IMR-90 (cell line): ENCODE data around the gene SLC4A4. TPM values are rescaled to one million over a fixed set of nuclear protein-coding genes. Genes with fewer than 3 reads are reported as not detected.

Experiments
- ATAC-seq: fragments of 200-7000 bp; cut with Tn5 transposase; 2 replicates; pipeline ENCODE4 v1.9.1; 2020; ENCODE audit warnings: low read depth, mild to moderate bottlenecking, moderate library complexity
- BruUV-seq: library from RNA; stranded (reverse); fragments of 400-500 nt; replicated peaks from 2 replicates; lab custom pipeline; 2021; lab: Mats Ljungman, UMichigan
- CTCF ChIA-PET: fragments of 300-600 bp; formaldehyde crosslinking; extraction: SDS; loops from one replicate; lab custom pipeline; 2021; ENCODE audit warnings: antibody characterized with exemption; lab: Yijun Ruan, JAX
- POLR2A ChIA-PET: fragments of 300-600 bp; sonication (Branson Sonifier 250); formaldehyde crosslinking; loops from one replicate; lab custom pipeline; 2022; ENCODE audit warnings: antibody characterized with exemption; ENCODE audit not compliant: unreplicated experiment; lab: Charles Lee
- DNase-seq: peaks from one replicate; pipeline ENCODE4 v3.0.0; 2013
- H2AFZ ChIP-seq: replicated peaks from 2 replicates; pipeline ENCODE3; 2013; ENCODE audit warnings: low read length, mild to moderate bottlenecking; ENCODE audit not compliant: poor library complexity
- H2AK5ac ChIP-seq: 2 replicates; pipeline ENCODE4 v1.6.1; 2013; ENCODE audit warnings: low read depth, low read length, inconsistent platforms
- H2AK9ac ChIP-seq: replicated peaks from 2 replicates; pipeline ENCODE3; 2013; ENCODE audit warnings: mild to moderate bottlenecking, low read depth, low read length, moderate library complexity; ENCODE audit not compliant: poor library complexity
- H2BK120ac ChIP-seq: 2 replicates; pipeline ENCODE4 v1.6.1; 2013; ENCODE audit warnings: low read depth, low read length, inconsistent platforms
- H2BK15ac ChIP-seq: 3 replicates; pipeline ENCODE4 v1.6.1; 2013; ENCODE audit warnings: low read depth, low read length, inconsistent platforms
- H2BK20ac ChIP-seq: 2 replicates; pipeline ENCODE4 v1.6.1; 2013; ENCODE audit warnings: low read depth, mild to moderate bottlenecking, inconsistent platforms, low read length, moderate library complexity
- H2BK5ac ChIP-seq: 2 replicates; pipeline ENCODE4 v1.6.1; 2013; ENCODE audit warnings: mild to moderate bottlenecking, low read depth, low read length, inconsistent platforms; ENCODE audit not compliant: poor library complexity, severe bottlenecking
- H3K14ac ChIP-seq: replicated peaks from 2 replicates; pipeline ENCODE4 v1.6.1; 2013; ENCODE audit warnings: low read depth, low read length, inconsistent platforms
- H3K18ac ChIP-seq: 2 replicates; pipeline ENCODE4 v1.6.1; 2013; ENCODE audit warnings: low read depth, low read length, control low read depth
- H3K23ac ChIP-seq: 2 replicates; pipeline ENCODE4 v1.6.1; 2013; ENCODE audit warnings: low read depth, low read length, inconsistent platforms
- H3K27ac ChIP-seq: 2 replicates; pipeline ENCODE4 v1.5.1; 2013; ENCODE audit warnings: mild to moderate bottlenecking, control low read depth, low read length; ENCODE audit not compliant: insufficient read depth
- H3K27me3 ChIP-seq: 2 replicates; pipeline ENCODE4 v1.6.1; 2013; ENCODE audit warnings: low read length; ENCODE audit not compliant: control insufficient read depth, insufficient read depth
- H3K36me3 ChIP-seq: 2 replicates; pipeline ENCODE4 v1.6.1; 2013; ENCODE audit warnings: low read length, mixed read lengths; ENCODE audit not compliant: control insufficient read depth, insufficient read depth
- H3K4ac ChIP-seq: 2 replicates; pipeline ENCODE4 v1.6.1; 2013; ENCODE audit warnings: low read depth, low read length, inconsistent platforms
- H3K4me1 ChIP-seq: 2 replicates; pipeline ENCODE4 v1.6.1; 2013; ENCODE audit warnings: low read length, mixed read lengths; ENCODE audit not compliant: control insufficient read depth, insufficient read depth
- H3K4me2 ChIP-seq: 2 replicates; pipeline ENCODE4 v1.6.1; 2013; ENCODE audit warnings: low read depth, mild to moderate bottlenecking, control low read depth, low read length, moderate library complexity
- H3K4me3 ChIP-seq: 2 replicates; pipeline ENCODE4 v1.5.1; 2013; ENCODE audit warnings: low read depth, mild to moderate bottlenecking, control low read depth, low read length, moderate library complexity; ENCODE audit not compliant: insufficient read depth
- H3K56ac ChIP-seq: 2 replicates; pipeline ENCODE4 v1.6.1; 2013; ENCODE audit warnings: low read length, inconsistent platforms; ENCODE audit not compliant: insufficient read depth; ENCODE audit errors: extremely low read depth
- H3K79me1 ChIP-seq, 2 experiments: 2 replicates each; pipeline ENCODE4 v1.6.1; 2013; ENCODE audit warnings: low read length in 2 of 2, inconsistent platforms in 1 of 2, low read depth in 1 of 2
- H3K9ac ChIP-seq: 2 replicates; pipeline ENCODE4 v1.6.1; 2013; ENCODE audit warnings: low read depth, low read length, control low read depth
- H3K9me1 ChIP-seq: 2 replicates; pipeline ENCODE4 v1.6.1; 2013; ENCODE audit warnings: low read length, inconsistent platforms; ENCODE audit not compliant: insufficient read depth
- H3K9me3 ChIP-seq: 2 replicates; pipeline ENCODE4 v1.6.1; 2013; ENCODE audit warnings: low read length; ENCODE audit not compliant: control insufficient read depth, insufficient read depth
- H4K20me1 ChIP-seq: 2 replicates; pipeline ENCODE4 v1.6.1; 2013; ENCODE audit warnings: low read length, inconsistent platforms; ENCODE audit not compliant: insufficient read depth
- H4K5ac ChIP-seq: 2 replicates; pipeline ENCODE4 v1.6.1; 2013; ENCODE audit warnings: mild to moderate bottlenecking, low read depth, low read length, control low read depth
- H4K8ac ChIP-seq, 2 experiments: 2 replicates each; pipeline ENCODE4 v1.6.1; 2013; ENCODE audit warnings: low read depth in 2 of 2, low read length in 2 of 2, control low read depth in 1 of 2, inconsistent platforms in 1 of 2
- H4K91ac ChIP-seq: 2 replicates; pipeline ENCODE4 v1.6.1; 2013; ENCODE audit warnings: low read depth, low read length, inconsistent platforms; ENCODE audit not compliant: insufficient read depth
- BHLHE40 ChIP-seq: fragments of 150-350 bp; IDR thresholded peaks from 2 replicates; pipeline ENCODE4 v1.6.1; 2016; ENCODE audit warnings: mild to moderate bottlenecking, low read depth, low read length
- CEBPB ChIP-seq: IDR thresholded peaks from 2 replicates; pipeline ENCODE4 v1.6.1; 2012; ENCODE audit warnings: low read depth, low read length, improper control_type of control experiment
- CHD1 ChIP-seq: IDR thresholded peaks from 2 replicates; pipeline ENCODE4 v1.6.1; 2012; ENCODE audit warnings: low read depth, low read length, improper control_type of control experiment
- ELK1 ChIP-seq: fragments of 150-350 bp; IDR thresholded peaks from 2 replicates; pipeline ENCODE4 v1.6.1; 2016; ENCODE audit warnings: low read depth, mild to moderate bottlenecking, low read length, moderate library complexity, borderline replicate concordance
- MAFK ChIP-seq: IDR thresholded peaks from 2 replicates; pipeline ENCODE4 v1.6.1; 2012; ENCODE audit warnings: low read depth, low read length, improper control_type of control experiment
- MAZ ChIP-seq: IDR thresholded peaks from 2 replicates; pipeline ENCODE4 v1.6.1; 2012; ENCODE audit warnings: low read depth, mild to moderate bottlenecking, low read length, improper control_type of control experiment, moderate library complexity, borderline replicate concordance
- MXI1 ChIP-seq: IDR thresholded peaks from 2 replicates; pipeline ENCODE4 v1.6.1; 2012; ENCODE audit warnings: low read depth, mild to moderate bottlenecking, low read length, moderate library complexity, borderline replicate concordance
- NFE2L2 ChIP-seq: fragments of 150-350 bp; IDR thresholded peaks from 2 replicates; pipeline ENCODE4 v1.6.1; 2016; ENCODE audit warnings: low read depth, mild to moderate bottlenecking, low read length
- RCOR1 ChIP-seq: IDR thresholded peaks from 2 replicates; pipeline ENCODE4 v1.6.1; 2012; ENCODE audit warnings: mild to moderate bottlenecking, low read length, improper control_type of control experiment; ENCODE audit not compliant: insufficient replicate concordance
- RFX5 ChIP-seq: IDR thresholded peaks from 2 replicates; pipeline ENCODE4 v1.8.0; 2012; ENCODE audit warnings: low read depth, mild to moderate bottlenecking, low read length, moderate library complexity
- SMC3 ChIP-seq: fragments of 150-350 bp; IDR thresholded peaks from 2 replicates; pipeline ENCODE4 v1.6.1; 2016; ENCODE audit warnings: low read depth, mild to moderate bottlenecking, antibody characterized with exemption, low read length, moderate library complexity
- WGBS, 2 experiments: methylation state at CpG; one replicate each; pipeline versions ENCODE4 v1.1.5 to v1.1.7; 2013; ENCODE audit warnings: missing lambda C conversion rate in 2 of 2; ENCODE audit not compliant: insufficient read length in 1 of 2; ENCODE audit errors: extremely low coverage in 2 of 2; 5-methylcytosine and 5-hydroxymethylcytosine counted together
- dilution Hi-C: fragments of 300-500 bp; cut with HindIII; formaldehyde crosslinking; loops from one replicate; pipeline ENCODE4 v1.14.3; 2018; ENCODE audit warnings: low sequenced_read_pairs; ENCODE audit not compliant: unreplicated experiment
- in situ Hi-C: fragments of 300-500 bp; cut with MboI; formaldehyde crosslinking; loops from 3 replicates; pipeline ENCODE4 v1.14.3; 2019; ENCODE audit warnings: low sequenced_read_pairs, inconsistent platforms, mixed read lengths
- intact Hi-C: fragments of 100-400 bp; cut with micrococcal nuclease; formaldehyde crosslinking; loops from 2 replicates; pipeline ENCODE4 v1.10.0; 2022
- polyA plus RNA-seq, 3 experiments: library from polyadenylated mRNA; depleted of rRNA; stranded (reverse); fragments of >200 nt; gene quantifications; 2 replicates each; pipeline ENCODE4 v1.2.3, GENCODE V29; 2012; ENCODE audit warnings: low replicate concordance in 1 of 3
- total RNA-seq: library from RNA; depleted of rRNA; stranded (reverse); fragments of >200 nt; gene quantifications from 2 replicates; pipeline ENCODE4 v1.2.3, GENCODE V29; 2012
- TF ChIP-seq, protein P1 (sequence below): fragments of 150-350 bp; IDR thresholded peaks from 2 replicates; pipeline ENCODE4 v1.6.1; 2017; ENCODE audit warnings: mild to moderate bottlenecking, antibody characterized with exemption, low read length, low read depth

The SLC4A4 gene
- total and polyA plus RNA-seq, 2 of the 4 experiments (the other 2 are of a cell fraction): 5.6 to 16.8 TPM

GRCh38 chr4:71494539-71494938, 155.7 kb downstream of the SLC4A4 start:
- TF ChIP-seq MXI1 (no peak), CEBPB (no peak), SMC3 (no peak), ELK1 (no peak), MAFK (no peak), CHD1 (no peak), RCOR1 (no peak), RFX5 (no peak), BHLHE40 (no peak), NFE2L2 (no peak), MAZ (no peak)
- TF ChIP-seq, protein P1, sequence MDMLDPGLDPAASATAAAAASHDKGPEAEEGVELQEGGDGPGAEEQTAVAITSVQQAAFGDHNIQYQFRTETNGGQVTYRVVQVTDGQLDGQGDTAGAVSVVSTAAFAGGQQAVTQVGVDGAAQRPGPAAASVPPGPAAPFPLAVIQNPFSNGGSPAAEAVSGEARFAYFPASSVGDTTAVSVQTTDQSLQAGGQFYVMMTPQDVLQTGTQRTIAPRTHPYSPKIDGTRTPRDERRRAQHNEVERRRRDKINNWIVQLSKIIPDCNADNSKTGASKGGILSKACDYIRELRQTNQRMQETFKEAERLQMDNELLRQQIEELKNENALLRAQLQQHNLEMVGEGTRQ: no peak
- WGBS, 2 experiments: 75% methylated on average over 1 of the region's 1 CpG; no CpG with 5 or more reads in 1 of the 2 experiments
- no peak overlapping the region for H3K18ac ChIP-seq
- peaks cover 13% of the 10 kb centered on the region for H3K36me3 ChIP-seq
- H3K4ac ChIP-seq: no peak overlapping the region
- H4K5ac ChIP-seq: no peak overlapping the region; the same call in 1 of the 2 replicates
- dilution Hi-C loops: no loop called here
- no peak overlapping the region for H2AK9ac ChIP-seq
- H3K9me3 ChIP-seq: no peaks in the 10 kb centered on the region
- no peak overlapping the region for H3K9ac ChIP-seq
- H4K8ac ChIP-seq: no peak overlapping the region
- ATAC-seq: no peak
- no peak overlapping the region for H4K91ac ChIP-seq
- H3K27me3 ChIP-seq: no peaks in the 10 kb centered on the region
- no peak overlapping the region for H2BK15ac ChIP-seq
- no peak overlapping the region for H2AFZ ChIP-seq
- H3K4me2 ChIP-seq: no peak overlapping the region
- in situ Hi-C loops: no loop called here
- no peak overlapping the region for H3K56ac ChIP-seq
- no peaks in the 10 kb centered on the region; the same call in none of the 2 replicates for H3K9me1 ChIP-seq
- no peak overlapping the region for H3K27ac ChIP-seq
- H3K23ac ChIP-seq: no peak overlapping the region
- intact Hi-C loops: no loop called here
- H2AK5ac ChIP-seq: no peak overlapping the region
- DNase-seq: no peak
- no peaks in the 10 kb centered on the region for H4K20me1 ChIP-seq
- ChIA-PET CTCF (no interaction called here), POLR2A (no interaction called here)
- H2BK5ac ChIP-seq: no peak overlapping the region
- peaks cover 0 to 13% of the 10 kb centered on the region in 2 experiments; a peak in 2 of 4 replicates for H3K79me1 ChIP-seq
- H3K14ac ChIP-seq: no peak overlapping the region
- H2BK120ac ChIP-seq: no peak overlapping the region
- no peak overlapping the region for H2BK20ac ChIP-seq
- H3K4me1 ChIP-seq: peaks cover 3% of the 10 kb centered on the region; the same call in 1 of the 2 replicates
- H3K4me3 ChIP-seq: no peak overlapping the region
- BruUV-seq: no TSS peak
